ENCODE data around the gene CRELD2. TPM values are rescaled to one million over a fixed set of nuclear protein-coding genes. Genes with fewer than 3 reads are reported as not detected.
A peak's percentile ranks its signal among the peaks of the same experiment; 100 is the strongest.

Gene CRELD2
- total and polyA plus RNA-seq, 2 of the 13 experiments (the other 11 are each of a cell fraction or from before 2014, with no cell fraction given) = 17.2 to 44.7 TPM

- TF ChIP-seq ZNF414 (CRISPR knock-in tag; IDR thresholded peaks at IDR 0.05) (no peak), SNAPC2 (CRISPR knock-in tag; IDR thresholded peaks at IDR 0.05) (no peak), ZBTB37 (CRISPR knock-in tag; IDR thresholded peaks at IDR 0.05) (no peak), E2F2 (CRISPR knock-in tag; IDR thresholded peaks at IDR 0.05; ENCODE audit: borderline replicate concordance) (no peak), ZNF891 (CRISPR knock-in tag; IDR thresholded peaks at IDR 0.05) (no peak), MYC (CRISPR knock-in tag; IDR thresholded peaks at IDR 0.05; ENCODE audit: borderline replicate concordance) (no peak), ELF4 (CRISPR knock-in tag; IDR thresholded peaks at IDR 0.05; ENCODE audit: borderline replicate concordance) (no peak), TFE3 (CRISPR knock-in tag; IDR thresholded peaks at IDR 0.05) (peak; percentile 48; the same call in 1 of the 2 replicates), GATA4 (IDR thresholded peaks at IDR 0.05; ENCODE audit: borderline replicate concordance, low read depth) (no peak), ZSCAN12 (CRISPR knock-in tag; IDR thresholded peaks at IDR 0.05) (no peak), TERF1 (CRISPR knock-in tag; IDR thresholded peaks at IDR 0.05) (no peak), ATF5 (CRISPR knock-in tag; IDR thresholded peaks at IDR 0.05; ENCODE audit: low read depth) (no peak), MLXIP (CRISPR knock-in tag; IDR thresholded peaks at IDR 0.05; ENCODE audit: borderline replicate concordance) (no peak), KMT2A (CRISPR knock-in tag; IDR thresholded peaks at IDR 0.05) (no peak), ZKSCAN5 (CRISPR knock-in tag; IDR thresholded peaks at IDR 0.05) (no peak), RAD21 (CRISPR knock-in tag; IDR thresholded peaks at IDR 0.05) (peak; percentile 90), ZNF724P (CRISPR knock-in tag; IDR thresholded peaks at IDR 0.05; ENCODE audit: borderline replicate concordance) (no peak), RBAK (CRISPR knock-in tag; IDR thresholded peaks at IDR 0.05) (no peak), SRSF9 (IDR thresholded peaks at IDR 0.05; ENCODE audit: borderline replicate concordance, insufficient read depth, low read depth, low read length, poor library complexity, severe bottlenecking) (no peak)
These were observed 12.4 kb downstream of the CRELD2 start (continued) for GRCh38 chr22:49930596-49931412.

Data from HepG2 (cell line).